ENCODE data around the gene TRIM38. TPM values are rescaled to one million over a fixed set of nuclear protein-coding genes. Genes with fewer than 3 reads are reported as not detected.

TRIM38 gene
- total and polyA plus RNA-seq, 2 donors (not counting 3 experiments of a cell fraction or from before 2014, with no cell fraction given): 5.1 to 13.2 TPM

DNA sequence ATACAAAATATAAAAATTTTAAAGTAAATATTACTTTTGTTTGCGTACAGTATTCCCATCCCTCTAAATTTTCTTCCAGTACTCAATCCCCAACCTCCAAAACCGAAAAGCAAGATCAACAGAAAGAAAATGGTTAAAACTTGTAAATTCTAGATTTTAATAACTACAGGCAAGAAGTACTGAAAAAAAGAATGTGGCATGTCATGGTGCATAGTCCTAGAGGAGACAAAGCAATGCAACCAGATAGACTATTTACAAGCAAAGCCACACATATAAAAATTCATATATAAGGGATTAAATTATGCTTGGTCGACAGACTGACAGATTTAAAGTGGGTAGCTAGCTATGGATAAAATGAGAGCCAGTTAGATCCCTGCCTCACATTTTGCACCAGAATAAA, 68.1 kb downstream of the TRIM38 start:
- Histone ChIP-seq H3K27me3 (ENCODE audit: control insufficient read depth in 2 of 2, insufficient read depth in 2 of 2, low read length in 2 of 2) (no peaks in the 10 kb centered on the region), H3K9ac (replicated peaks; ENCODE audit: extremely low read depth, insufficient read depth, low read length) (peak overlapping the region; percentile 83), H3K9me3 (replicated peaks; ENCODE audit: control insufficient read depth, insufficient read depth, low read length) (no peaks in the 10 kb centered on the region), H3K9me1 (replicated peaks; ENCODE audit: control insufficient read depth, extremely low read depth, insufficient read depth, low read length) (no peaks in the 10 kb centered on the region), H3K4me3 (replicated peaks in 1 of 3; ENCODE audit: insufficient read depth in 1 of 3, low read depth in 1 of 3, low read length in 3 of 3) (peak overlapping the region in 1 of 3 experiments; percentile 20), H3K36me3 (ENCODE audit: control insufficient read depth in 2 of 2, extremely low read depth in 1 of 2, insufficient read depth in 2 of 2, low read length in 2 of 2) (no peaks in the 10 kb centered on the region), H3K27ac (ENCODE audit: insufficient read depth, low read depth, low read length) (no peak overlapping the region), H3K4me2 (ENCODE audit: insufficient read depth, low read length) (peak overlapping the region; percentile 29), H3K79me2 (ENCODE audit: control insufficient read depth, insufficient read depth, low read length) (no peaks in the 10 kb centered on the region), H2AFZ (ENCODE audit: low read depth, low read length) (no peak overlapping the region), H3K4me1 (ENCODE audit: control insufficient read depth, extremely low read depth, insufficient read depth, low read length) (peaks cover 38% of the 10 kb centered on the region), H4K20me1 (replicated peaks; ENCODE audit: control insufficient read depth, extremely low read depth, insufficient read depth, low read length) (no peaks in the 10 kb centered on the region)
- FAIRE-seq (no peak), DNase-seq (ENCODE audit: low read depth, low spot score) (no peak)
- POLR2A ChIA-PET: interaction anchor here (1.7 to 4.8 kb wide), 6 partner anchors 10 to 186 kb away, joined by 3 to 84 read pairs (median 26); a partner anchor contains a TSS
- CTCF ChIA-PET: interaction anchor here (1.1 to 3.1 kb wide), 5 partner anchors 9 to 33 kb away, joined by 3 to 31 read pairs (median 9); a partner anchor contains a TSS
- dilution Hi-C loops (cut with MboI; ENCODE audit: extremely low pct_ligation_motif_present, low sequenced_read_pairs): no loop called here
- BruUV-seq (replicated peaks): no TSS peak
- TF ChIP-seq FOS (IDR thresholded peaks at IDR 0.05; ENCODE audit: borderline replicate concordance, insufficient read depth, low read length): no peak
- TF ChIP-seq, protein P1, sequence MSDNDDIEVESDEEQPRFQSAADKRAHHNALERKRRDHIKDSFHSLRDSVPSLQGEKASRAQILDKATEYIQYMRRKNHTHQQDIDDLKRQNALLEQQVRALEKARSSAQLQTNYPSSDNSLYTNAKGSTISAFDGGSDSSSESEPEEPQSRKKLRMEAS (IDR thresholded peaks at IDR 0.05; ENCODE audit: insufficient read depth, insufficient read length): no peak
- no peak for TF ChIP-seq JUN (IDR thresholded peaks at IDR 0.05; ENCODE audit: borderline replicate concordance, insufficient read depth, insufficient read length, low read depth)
- TF ChIP-seq POLR2AphosphoS5 (IDR thresholded peaks at IDR 0.05; ENCODE audit: insufficient read depth, low read depth, low read length): no peak
- no peak for TF ChIP-seq MYC (IDR thresholded peaks at IDR 0.05; ENCODE audit: low read depth, low read length)
- no peak for TF ChIP-seq POLR2A (IDR thresholded peaks at IDR 0.05; ENCODE audit: low read depth, low read length)
- TF ChIP-seq, protein P2, sequence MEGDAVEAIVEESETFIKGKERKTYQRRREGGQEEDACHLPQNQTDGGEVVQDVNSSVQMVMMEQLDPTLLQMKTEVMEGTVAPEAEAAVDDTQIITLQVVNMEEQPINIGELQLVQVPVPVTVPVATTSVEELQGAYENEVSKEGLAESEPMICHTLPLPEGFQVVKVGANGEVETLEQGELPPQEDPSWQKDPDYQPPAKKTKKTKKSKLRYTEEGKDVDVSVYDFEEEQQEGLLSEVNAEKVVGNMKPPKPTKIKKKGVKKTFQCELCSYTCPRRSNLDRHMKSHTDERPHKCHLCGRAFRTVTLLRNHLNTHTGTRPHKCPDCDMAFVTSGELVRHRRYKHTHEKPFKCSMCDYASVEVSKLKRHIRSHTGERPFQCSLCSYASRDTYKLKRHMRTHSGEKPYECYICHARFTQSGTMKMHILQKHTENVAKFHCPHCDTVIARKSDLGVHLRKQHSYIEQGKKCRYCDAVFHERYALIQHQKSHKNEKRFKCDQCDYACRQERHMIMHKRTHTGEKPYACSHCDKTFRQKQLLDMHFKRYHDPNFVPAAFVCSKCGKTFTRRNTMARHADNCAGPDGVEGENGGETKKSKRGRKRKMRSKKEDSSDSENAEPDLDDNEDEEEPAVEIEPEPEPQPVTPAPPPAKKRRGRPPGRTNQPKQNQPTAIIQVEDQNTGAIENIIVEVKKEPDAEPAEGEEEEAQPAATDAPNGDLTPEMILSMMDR (IDR thresholded peaks at IDR 0.05; ENCODE audit: extremely low read depth in 1 of 2, insufficient read depth in 1 of 2, low read depth in 1 of 2, low read length in 2 of 2): no peak
- TF ChIP-seq EZH2 (IDR thresholded peaks at IDR 0.05; ENCODE audit: borderline replicate concordance, low read depth, low read length, severe bottlenecking): no peak
- no peak for TF ChIP-seq GATA2 (IDR thresholded peaks at IDR 0.05; ENCODE audit: insufficient read depth, insufficient read length, low read depth, low read length)
- intact Hi-C loops (cut with micrococcal nuclease): loop anchor here (5.0 kb wide), 3 partner anchors 242 to 1862 kb away; a partner anchor contains a TSS

All from endothelial cell of umbilical vein (primary cell).